ENCODE data around the gene FBXL4.

Gene FBXL4

DNA sequence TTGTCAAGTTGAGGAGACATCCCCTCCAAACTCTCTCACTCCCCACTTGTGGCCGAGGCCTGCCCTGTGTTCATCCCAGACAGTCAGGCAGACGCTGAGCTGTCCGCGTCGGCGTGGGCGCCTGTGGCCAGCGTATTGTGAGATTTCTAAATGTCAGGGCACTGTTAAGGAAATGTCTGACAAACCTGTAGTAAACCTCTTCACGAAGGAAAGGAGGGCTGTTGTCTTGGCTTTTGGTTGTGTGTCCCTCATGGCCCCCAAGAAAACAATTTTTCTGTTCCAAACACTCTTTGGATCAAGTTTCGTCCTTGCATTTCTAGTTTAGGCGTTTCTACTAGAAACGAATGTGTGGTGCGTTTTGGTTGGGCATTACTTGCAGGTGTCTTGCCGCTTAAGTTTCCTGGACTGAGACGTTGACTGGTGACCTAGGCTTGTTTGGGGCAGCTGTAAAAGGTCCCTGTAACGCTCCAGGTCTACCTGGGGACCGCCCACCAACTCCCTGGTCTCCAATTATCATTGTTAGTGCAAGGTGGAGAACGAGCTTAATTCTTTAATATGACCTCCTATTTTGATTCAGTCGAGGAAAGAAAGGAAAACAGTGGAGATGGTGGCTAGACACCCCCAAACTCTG, 122.0 kb downstream of the FBXL4 start:
- DNase-seq (ENCODE audit: low spot score in 2 of 2) (no peak), ATAC-seq (ENCODE audit: low read depth) (no peak)
- peaks cover 5% of the 10 kb centered on the region for H3K36me3 Mint-ChIP-seq
- H3K9me3 Mint-ChIP-seq, result peaks cover 5% of the 10 kb centered on the region
- peaks cover 34% of the 10 kb centered on the region for H3K27me3 Mint-ChIP-seq
- peaks cover 16% of the 10 kb centered on the region for H3K4me1 Mint-ChIP-seq
- no peak overlapping the region for H3K4me3 Mint-ChIP-seq
- H3K27ac Mint-ChIP-seq, result no peak overlapping the region

DNA sequence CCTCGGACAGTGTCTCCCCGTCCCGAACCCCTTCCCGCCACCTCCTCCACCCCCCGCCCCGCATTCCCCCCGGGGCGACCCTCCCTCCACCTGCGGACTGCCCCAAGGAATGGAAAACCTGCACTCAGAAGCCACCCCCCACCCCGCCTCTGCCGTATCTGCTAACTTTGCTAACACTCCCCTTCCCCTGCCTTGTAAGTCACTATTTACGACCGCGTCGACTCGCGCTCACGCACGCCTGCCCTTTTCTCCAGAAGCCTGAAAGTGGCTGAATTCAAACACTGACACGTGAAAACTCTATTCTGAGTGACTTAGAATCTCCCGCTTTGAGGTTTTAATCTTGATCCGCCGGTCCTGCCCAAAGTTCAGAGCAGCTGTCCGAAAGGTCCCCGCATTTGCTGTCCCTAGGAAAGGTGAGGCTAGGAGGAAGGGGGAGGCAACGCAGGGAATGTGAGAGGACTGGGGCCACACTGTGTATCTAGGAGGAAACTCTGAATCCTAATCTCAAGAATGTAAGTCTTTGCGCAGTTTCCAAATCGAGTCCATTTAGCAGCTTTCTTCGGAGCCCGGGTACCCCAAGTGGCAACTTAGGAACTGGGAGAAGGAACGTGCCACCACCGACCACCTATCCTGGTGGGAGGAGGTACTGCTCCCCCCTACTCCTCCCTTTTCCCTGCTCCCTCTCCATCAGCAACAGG, 122.7 kb downstream of the FBXL4 start:
- ATAC-seq (ENCODE audit: low read depth), result no peak

DNA sequence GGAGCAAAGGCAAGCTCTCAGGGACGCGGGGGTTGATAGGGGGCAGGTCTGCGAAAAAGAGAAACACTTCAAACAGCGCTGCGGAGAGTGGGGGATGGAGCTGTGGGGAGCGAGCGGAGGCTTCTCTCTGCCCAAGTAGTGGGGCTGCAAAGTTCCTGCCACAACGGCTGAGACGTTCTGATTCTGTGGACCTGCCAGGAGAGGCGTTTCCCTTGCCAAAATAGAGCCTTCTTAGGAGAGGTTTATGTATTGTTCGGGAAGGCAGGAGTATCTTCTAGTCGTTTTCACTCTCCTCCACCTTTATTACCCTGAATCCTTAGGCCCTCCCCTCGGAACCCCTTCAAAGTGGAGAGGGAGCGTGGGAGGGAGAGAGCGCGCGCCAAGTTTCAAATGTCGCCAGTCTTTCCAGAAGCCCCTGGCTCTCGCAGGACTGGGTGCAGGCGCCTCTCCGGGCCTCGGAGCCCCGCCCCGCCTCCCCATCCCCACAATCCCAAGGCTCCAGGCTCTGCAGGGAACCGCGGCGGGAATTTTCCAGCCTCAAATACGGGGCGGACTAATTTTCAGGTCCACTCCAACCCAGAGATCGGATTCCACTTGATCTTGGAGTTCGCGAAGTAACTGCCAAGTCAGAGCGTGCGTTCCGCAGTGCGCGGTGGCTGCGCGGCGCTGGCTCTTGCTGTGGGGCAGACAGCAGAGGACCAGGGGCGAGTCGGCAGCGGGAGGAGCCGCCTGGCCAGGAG, 123.4 kb downstream of the FBXL4 start:
- H3K9me3 Mint-ChIP-seq, result peaks cover 5% of the 10 kb centered on the region
- no peak overlapping the region for H3K27ac Mint-ChIP-seq
- ATAC-seq (ENCODE audit: low read depth) (no peak), DNase-seq (ENCODE audit: low spot score in 2 of 2) (no peak)
- H3K36me3 Mint-ChIP-seq, result peaks cover 5% of the 10 kb centered on the region
- H3K4me3 Mint-ChIP-seq, result peak overlapping the region; percentile 45
- peaks cover 33% of the 10 kb centered on the region for H3K27me3 Mint-ChIP-seq
- peaks cover 16% of the 10 kb centered on the region for H3K4me1 Mint-ChIP-seq

More for the DNA sequence above, 122.7 kb downstream of the FBXL4 start:
- Mint-ChIP-seq H3K36me3 (peaks cover 5% of the 10 kb centered on the region), H3K4me3 (no peak overlapping the region), H3K4me1 (peaks cover 16% of the 10 kb centered on the region), H3K27me3 (peaks cover 35% of the 10 kb centered on the region), H3K9me3 (peaks cover 5% of the 10 kb centered on the region), H3K27ac (no peak overlapping the region)
- no peak for DNase-seq (ENCODE audit: low spot score in 2 of 2)

DNA sequence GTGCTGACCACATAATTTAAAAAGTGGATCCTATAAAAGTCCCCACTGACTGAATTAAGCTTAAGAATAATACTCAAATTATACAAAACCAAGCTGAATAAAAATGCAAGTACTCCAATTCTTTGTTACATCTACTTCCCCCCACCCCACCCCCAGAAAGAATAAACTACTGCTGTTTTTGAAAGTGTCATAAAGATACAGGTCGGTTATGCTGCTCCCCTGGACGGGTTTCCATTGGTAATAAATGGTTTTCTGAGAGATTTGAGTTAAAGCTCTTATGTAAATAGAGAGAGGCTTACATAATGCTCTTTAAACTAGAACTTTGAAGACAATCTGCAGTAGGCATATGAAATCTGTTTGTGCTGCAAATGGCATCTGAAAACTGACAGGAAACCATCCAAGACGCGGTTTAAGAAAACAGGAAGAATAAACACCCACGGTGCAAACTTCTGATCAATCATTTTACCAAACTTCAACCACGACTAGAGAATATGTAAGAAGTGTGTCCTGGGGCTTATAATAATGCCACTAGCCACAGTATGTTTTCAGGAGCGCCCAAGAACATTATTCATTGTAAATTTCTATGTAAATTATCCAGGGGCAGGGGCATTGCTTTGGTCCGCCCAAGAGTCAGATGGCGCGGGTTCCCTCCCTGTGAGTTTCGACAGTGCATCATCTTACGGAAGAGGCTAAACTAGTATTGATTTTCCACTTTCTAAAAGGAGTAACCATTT, 124.2 kb downstream of the FBXL4 start:
- H3K36me3 Mint-ChIP-seq, result peaks cover 5% of the 10 kb centered on the region
- peaks cover 30% of the 10 kb centered on the region for H3K27me3 Mint-ChIP-seq
- no peak for DNase-seq (ENCODE audit: low spot score in 2 of 2)
- ATAC-seq (ENCODE audit: low read depth), result no peak
- H3K9me3 Mint-ChIP-seq, result peaks cover 5% of the 10 kb centered on the region
- peaks cover 12% of the 10 kb centered on the region for H3K4me1 Mint-ChIP-seq
- peak overlapping the region; percentile 45 for H3K4me3 Mint-ChIP-seq
- no peak overlapping the region for H3K27ac Mint-ChIP-seq

DNA sequence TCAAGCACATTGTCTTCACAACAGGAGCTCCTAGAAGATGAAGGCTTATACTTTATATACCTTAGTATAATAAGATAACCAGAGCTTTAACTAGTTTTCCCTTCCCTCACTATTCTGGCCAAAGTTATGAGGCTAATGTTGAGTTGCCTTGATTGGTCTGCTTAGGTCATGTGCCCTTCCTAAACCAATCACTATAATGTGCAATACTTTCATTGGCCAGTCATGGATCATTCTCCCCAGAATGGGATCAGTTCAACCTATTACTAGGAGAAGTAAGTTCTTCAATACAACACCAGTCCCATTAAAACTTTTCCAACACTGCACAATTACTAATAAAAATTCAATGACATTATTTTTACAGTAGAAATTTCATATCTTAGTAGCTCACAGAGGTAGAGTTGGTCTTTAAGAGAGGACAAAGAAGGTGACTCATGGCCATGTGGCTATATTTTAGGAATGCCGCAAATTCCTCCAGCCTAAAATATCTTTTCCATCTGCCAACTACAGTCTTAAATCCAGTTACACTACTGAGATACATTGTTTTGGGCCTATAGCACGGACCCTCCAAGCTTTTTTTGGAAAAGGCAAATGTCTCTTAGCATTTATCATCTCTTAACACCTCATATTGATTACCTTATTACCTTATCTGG, 125.9 kb downstream of the FBXL4 start:
- Mint-ChIP-seq H3K4me1 (peaks cover 6% of the 10 kb centered on the region), H3K27ac (no peak overlapping the region), H3K27me3 (peaks cover 22% of the 10 kb centered on the region), H3K4me3 (no peak overlapping the region), H3K36me3 (peaks cover 3% of the 10 kb centered on the region), H3K9me3 (peaks cover 5% of the 10 kb centered on the region)
- ATAC-seq (ENCODE audit: low read depth), result no peak
- DNase-seq (ENCODE audit: low spot score in 2 of 2), result no peak
